HUDEP-2 (cell line): Measurements from ENCODE around the gene LRRC38.
"Not testable (repeated sequence)": the region's sequence is repeated elsewhere in the genome, so short reads cannot be mapped to it uniquely, and the experiment has no call there.

Source experiments
- DNase-seq, 76 experiments: peaks; one replicate each; lab custom pipeline; 2025; ENCODE audit not compliant: unreplicated experiment in 76 of 76; lab: John Stamatoyannopoulos, UW

LRRC38 gene, protein sequence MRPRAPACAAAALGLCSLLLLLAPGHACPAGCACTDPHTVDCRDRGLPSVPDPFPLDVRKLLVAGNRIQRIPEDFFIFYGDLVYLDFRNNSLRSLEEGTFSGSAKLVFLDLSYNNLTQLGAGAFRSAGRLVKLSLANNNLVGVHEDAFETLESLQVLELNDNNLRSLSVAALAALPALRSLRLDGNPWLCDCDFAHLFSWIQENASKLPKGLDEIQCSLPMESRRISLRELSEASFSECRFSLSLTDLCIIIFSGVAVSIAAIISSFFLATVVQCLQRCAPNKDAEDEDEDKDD

DNA sequence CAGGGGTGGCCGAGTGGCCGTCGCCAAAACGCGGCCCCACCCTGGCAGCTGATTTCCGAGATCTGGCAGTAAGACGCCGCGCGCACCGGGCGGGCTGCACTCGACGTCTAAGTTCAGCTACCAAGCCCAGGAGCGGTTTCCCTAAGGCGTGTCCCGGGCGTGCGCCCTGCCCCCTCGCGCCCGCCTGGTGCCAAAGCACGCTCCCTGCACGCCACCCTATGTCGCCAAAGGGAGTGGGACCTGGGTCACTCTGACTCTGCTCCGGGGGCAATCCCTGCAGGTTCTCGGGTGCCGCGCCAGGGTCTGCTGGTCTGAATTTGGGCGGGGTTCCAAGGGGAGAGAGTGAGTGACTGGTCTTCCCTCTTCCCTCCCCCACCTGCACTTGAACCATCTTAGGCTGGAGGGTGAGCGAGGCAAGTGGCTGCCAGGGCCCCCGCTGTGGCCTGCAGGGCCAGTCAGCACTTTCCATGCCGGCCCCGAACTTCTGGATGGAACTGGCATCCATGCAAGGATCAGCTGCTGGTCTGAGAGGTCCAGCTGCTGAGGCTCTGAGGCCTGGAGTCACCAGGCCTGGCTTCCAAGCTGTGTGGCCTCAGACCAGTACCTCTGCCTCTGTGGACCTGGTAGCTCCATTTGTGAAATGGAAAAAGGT, at the start of gene LRRC38:
TSS of gene LRRC38 (minus strand) at position 109 of the 652 bp plus-strand sequence. CDS start 410 bp downstream, outside the sequence.
- peak in 33 of 76 experiments; percentile 1 to 39 (median 10) for DNase-seq

DNA sequence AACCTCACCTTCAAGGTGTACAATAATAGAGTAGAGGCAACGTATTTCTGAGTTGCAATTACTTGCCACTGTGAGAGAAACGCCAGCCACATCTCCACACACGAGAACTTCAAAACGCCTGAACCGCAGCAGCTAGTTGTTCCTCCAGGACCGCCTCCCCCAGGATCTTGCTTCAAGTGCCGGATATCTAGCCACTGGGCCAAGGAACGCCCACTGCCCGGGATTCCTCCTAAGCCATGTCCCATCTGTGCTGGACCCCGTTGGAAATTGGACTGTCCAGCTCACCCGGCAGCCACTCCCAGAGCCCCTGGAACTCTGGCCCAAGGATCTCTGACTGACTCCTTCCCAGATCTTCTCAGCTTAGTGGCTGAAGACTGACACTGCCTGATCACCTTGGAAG, 49.2 kb upstream of the LRRC38 start:
- not testable (repeated sequence) for DNase-seq

DNA sequence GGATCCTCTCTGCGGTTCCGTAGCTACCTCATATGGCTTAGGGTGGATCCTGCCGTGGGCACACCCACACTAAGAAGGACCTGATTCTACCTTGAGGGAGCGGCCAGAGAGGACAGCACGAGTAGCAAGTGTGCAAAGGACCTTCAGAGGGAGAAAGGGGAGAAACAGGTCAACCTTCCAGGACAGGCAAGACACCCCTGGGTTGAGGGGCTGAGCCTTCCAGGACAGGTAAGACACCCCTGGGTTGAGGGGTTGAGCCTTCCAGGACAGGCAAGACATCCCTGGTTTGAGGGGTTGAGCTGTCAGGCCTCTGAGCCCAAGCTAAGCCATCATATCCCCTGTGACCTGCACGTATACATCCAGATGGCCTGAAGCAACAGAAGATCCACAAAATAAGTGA, 46.7 kb upstream of the LRRC38 start:
- DNase-seq, result no peak

DNA sequence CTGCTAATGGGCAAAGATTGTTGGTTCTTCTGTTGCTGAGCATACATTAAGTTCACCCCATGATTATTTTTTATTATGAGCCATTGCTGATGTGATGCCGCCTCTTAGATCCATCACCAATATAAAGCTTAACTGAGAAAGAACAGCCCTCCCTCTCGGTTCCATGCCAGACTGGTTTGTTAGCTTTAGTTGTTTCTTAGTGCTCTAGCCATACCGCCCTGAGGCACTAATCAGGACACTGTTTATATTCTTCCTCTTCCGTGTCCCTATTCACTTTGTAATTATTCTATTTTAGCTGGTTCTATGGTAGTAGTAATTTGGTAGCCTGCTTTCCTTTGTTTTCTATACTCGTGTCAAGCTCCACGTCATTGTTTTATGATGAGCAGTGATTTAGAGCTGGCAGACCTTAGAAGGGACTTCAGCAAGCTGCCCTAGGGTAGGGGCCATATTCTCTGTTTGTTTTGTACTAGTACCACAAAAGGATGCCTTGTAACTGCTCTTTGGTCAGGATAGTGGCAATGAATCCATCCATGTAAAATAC, 42.5 kb upstream of the LRRC38 start:
- DNase-seq, result no peak

DNA sequence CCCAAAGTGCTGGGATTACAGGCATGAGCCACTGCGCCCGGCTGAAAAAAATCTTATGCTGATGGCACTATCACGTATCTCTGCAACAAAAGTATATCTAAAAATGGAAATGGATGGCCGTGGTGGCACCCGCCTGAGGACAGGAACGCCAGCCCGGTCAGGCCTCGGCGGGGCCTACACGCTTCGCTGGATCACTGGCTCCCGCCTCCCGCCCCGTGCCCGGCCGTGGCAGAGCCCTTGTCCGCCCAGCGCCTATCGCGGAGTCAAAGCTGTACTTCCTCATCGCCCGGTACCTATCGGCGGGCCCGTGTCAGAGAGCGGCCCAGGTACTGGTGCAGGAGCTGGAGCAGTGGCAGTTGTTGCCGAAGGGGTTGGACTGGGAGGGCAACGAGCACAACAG, 41.0 kb upstream of the LRRC38 start:
- no peak for DNase-seq

DNA sequence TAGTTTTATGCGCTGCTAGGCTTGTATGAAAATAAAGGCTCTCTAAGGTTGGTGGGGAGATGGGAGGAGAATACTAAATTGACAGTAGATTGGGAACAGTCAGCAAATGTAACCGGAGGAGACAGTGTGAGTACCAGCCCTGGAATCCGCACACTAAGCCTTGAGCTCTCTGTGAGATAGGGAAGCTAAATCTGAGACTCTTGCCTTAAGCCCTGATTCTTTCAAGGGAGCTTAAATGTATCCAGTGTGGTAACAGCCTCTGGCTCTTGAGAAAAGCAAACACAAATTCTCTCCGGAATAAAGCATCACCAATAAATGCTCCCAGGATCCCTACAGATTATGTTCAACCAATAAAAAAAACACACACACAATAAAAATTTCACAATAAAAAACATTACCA, 36.9 kb upstream of the LRRC38 start:
- no peak for DNase-seq

DNA sequence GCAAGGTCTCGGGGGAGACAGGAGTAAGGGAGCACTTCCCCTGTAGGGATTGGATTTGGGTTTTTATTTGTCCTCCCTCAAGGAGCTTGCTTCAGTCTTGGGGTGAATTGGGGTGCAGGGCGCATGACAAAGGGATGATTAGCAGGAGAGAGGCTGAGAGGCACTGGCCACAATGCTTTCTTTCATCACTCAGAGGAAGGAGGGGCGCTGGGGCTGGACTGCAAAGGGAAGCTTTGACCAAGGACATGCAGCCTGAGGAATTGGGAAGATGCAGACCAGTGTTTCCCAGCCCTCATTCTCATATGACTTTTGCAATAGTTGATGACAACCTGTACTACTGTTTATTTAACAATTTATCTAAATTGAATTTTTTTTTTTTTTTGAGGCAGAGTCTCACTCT, 35.7 kb upstream of the LRRC38 start:
- DNase-seq, result no peak

DNA sequence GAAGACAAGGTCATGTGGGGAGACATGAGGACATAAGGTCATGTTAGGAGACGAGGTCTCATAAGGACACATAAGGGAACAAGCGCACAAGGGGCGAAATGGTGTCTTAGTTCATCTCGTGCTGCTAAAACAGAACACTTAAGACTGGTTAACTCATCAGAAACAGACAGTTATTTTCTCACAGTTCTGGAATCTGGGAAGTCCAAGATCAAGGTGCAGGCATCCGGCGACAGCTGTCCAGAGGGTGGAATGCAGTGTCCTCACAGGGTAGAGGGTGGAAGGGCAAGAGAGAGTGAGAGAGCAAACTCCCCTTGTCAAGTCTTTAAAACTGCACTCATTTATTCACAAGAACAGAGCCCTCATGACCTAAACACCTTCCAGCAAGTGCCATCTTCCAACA, 35.2 kb upstream of the LRRC38 start:
- no peak for DNase-seq

DNA sequence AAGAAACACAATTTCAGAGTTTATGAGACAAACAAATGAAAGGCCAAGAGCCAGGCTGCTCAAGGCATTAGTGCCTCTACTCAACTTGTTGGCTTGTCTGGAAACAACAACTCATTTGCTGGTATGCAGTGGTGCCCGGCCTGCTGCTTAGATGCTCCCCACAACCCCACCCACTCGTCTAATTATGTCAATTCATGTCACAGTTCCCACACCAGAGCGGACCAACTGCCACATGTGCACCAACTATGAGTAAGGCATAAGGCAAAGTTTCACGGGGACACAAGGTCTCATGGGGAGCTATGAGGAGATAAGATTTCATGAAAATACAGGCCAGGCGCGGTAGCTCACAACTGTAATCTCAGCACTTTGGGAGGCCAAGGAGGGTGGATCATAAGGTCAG, 34.5 kb upstream of the LRRC38 start:
- no peak for DNase-seq

DNA sequence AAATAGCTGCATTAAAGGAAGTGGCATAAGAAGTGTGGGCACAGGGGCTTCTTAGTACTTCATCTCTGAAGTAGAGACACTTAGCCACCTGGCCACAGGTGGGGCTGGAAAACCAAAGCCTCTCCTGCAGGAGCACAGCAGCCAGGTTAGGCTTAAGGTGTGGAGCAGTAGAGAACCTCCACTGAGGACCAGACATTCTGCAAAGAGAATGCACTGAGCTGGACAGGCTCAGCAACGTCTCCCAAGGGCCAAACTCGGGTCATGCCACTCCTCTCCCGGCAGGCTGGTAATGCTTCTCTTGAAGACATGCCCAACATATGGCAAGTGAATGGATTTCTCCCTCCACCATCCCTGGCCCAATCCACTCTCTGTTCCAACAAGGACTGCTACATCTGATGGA, 33.0 kb upstream of the LRRC38 start:
- DNase-seq, result no peak

DNA sequence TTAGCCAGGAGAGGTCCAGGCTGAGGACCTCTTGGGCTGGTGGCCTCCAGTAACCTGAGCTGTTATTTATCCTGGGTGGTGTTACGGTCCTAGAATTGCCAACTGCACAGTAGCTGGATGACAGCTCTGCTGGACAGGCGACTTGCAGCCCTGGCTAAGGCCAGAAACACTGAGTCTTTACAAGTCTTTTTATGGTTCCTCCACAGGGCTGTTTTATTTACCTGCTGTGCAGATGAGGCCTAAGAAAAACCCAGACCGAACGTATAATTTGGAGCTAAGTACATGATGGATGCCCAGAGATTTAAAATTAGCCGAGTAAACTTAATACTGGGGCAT, 30.4 kb upstream of the LRRC38 start:
- no peak for DNase-seq

DNA sequence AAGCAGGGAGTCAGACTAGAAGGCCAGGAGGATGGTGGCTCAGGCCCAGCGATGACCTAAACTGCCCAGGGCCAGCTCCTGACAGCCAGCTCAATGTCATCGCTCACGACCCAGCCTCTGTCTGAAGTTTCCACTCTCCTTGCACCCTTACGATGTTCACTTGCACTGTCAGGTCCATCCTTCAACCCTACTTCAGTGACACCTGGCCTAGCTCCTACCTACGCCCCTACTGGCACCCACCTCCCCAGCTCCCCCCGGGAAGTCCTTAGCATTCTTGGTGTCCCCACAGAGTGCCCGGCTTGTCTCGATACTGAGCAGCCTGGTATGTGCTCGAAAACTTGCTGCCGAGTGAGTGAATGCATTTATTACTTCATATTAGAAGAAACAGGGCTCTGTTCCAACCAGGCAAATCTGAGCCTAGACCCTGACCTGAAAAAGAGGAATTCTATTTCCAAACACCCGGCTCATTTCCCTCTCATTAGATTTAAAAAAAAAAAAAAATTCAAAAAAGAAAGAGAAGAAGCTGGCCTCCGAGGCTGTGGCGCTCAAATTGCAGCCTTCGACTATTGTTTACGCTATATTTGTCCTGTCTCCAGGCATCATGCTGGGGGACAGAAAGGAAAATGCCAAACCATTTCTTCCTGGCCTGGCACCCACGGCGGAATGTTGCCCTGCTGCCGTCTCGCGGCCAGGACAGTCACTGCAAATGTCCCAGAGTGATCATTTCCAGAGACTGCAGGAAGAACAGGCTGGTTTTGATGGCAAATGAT, 29.8 kb upstream of the LRRC38 start:
- peak in 7 of 76 experiments; percentile 1 to 13 (median 9) for DNase-seq

DNA sequence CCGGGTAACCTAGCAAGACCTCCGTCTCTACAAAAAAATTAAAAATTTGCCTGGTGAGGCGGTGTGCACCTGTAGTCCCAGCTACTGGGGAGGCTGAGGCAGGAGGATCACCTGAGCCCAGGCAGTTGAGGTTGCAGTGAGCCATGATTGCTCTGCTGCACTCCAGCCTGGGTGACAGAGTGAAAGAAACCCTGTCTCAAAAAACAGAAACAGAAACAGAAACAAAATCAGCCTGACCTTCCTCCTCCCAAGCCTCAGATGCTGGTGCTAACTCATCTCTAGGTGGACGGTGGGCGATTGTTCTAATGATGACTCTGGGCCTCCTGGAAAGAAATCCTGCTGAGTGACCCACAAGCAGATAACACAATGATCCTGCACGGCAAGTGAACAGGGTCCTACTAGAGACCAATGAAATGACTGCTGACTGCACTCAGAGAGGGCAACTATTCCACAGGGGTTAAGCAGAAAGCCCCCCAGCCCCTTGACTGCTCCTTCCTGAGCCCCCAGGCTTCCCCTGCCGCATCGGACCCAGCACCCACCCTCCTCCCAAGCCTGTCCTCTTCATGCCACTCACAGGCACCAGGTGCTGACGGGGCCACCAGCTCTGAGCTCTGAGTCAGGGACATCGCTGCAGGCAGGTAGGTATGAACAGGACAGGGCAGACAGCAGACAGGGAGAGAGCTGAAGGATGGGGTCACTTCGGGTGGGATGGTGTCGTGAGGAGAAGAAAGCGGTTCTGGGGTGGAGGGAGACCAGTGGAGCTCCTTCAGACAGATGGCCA, 27.8 kb upstream of the LRRC38 start:
- DNase-seq, result no peak

DNA sequence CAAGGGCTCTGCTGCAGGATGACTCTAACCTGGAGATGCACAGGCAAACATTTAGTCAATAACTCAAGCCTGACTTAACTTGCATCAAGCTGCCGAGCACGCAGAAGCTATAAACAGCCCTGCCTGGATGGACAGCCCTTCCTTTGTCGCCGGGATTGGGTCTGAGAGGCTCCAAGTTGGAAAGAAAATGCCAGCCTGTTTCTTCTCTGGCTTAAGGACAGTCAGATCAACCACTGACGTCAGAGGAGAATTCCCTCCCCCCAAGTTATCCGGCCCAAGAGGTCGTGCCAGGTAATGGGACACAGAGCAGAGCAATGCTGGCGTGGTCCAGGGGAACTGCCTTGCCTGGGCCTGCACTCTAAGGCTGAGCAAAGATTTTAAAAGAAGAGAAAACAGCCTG, 27.1 kb upstream of the LRRC38 start:
- no peak for DNase-seq

DNA sequence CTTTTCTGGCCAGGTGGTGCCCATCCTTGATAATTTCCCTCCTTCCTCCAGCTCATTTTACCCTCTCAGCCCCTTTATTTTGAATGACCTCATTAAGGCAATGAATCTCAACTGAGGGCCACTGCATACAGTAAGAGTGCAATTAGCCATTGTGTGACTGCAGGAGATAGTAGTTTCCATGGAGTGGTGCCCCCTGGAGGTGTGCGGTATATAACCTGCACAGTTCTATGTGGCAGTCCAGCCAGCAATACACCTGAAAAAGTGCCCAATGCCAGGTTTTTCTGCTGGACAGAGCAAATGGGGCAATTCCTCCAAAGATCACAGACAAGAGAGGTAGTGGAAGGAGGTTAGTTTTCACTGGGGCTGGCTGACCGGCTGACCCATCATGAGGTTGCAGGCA, 25.9 kb upstream of the LRRC38 start:
- no peak for DNase-seq

DNA sequence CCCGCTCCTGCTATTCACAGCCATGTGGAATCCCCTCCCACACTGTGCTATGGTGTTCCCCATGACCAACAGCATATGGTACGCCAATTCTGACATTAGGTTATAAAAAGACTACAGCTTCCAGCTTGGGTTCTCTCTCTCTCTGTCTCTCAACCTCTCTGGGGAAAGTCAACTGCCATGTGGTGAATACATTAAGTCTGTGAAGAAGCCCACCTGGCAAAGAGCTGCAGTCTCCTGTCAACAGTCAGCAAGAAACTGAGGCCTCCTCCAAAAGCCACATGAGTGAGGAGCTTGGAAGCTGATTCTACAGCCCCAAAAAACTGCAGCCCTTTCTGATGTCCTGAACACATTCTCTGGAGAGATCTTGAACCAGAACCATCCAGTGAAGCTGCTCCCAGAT, 25.0 kb upstream of the LRRC38 start:
- no peak for DNase-seq

DNA sequence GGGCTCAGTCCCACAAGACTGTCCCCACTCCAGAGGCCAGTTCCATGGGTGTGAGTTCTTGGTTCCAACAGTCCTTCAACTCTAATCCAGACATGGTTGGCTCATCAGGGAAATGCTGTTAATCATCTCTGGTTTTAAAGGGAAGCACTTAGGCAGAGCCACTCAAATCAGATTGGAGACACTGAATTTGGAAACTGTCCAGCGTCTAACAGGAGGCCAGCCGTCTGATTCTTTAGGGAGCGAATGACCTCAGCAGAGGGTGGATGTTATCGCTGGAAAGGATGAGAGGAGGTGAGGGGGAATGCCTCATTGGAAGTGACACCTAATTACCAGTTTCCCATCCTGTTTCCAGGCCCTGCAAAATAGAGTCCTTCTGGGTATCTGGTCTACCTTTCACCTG, 22.8 kb upstream of the LRRC38 start:
- DNase-seq, result no peak

DNA sequence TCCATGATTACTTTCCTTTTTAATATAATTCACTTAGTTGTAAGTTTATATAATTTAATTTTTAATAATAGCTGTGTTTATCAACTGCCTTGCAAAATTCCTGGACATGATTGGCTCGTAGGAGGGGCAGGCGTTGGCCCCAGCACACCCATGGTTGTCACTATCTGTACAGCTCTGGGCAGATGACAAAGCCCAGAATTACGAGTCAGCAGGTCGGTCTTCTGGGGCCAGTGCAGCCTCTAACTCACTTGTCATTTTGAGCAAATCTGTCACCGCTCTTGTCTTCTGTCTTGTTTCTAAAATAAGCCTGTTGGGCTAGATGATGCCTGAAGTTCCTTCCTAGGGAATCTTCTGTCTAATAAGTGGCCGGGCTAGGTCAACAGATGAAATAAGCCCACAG, 21.4 kb upstream of the LRRC38 start:
- DNase-seq, result no peak

DNA sequence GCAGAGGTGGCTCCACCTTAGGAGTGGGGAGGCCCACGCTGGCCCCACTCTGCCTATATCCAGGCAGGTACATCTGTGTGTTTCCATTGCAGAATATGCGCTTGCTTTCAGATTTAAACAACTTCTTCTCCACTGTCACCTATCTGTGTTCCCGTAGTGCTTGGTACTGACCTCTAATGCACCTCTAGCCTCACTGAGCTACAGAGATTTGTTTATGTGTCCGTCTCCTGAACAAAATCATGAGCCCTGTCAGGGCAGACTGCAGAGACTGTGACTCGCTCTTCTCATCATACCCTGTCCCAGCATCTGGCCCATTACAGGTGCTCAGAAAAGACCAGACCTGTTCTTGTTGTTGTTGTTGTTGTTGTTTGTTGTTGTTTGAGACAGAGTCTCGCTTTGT, 14.5 kb upstream of the LRRC38 start:
- no peak for DNase-seq

DNA sequence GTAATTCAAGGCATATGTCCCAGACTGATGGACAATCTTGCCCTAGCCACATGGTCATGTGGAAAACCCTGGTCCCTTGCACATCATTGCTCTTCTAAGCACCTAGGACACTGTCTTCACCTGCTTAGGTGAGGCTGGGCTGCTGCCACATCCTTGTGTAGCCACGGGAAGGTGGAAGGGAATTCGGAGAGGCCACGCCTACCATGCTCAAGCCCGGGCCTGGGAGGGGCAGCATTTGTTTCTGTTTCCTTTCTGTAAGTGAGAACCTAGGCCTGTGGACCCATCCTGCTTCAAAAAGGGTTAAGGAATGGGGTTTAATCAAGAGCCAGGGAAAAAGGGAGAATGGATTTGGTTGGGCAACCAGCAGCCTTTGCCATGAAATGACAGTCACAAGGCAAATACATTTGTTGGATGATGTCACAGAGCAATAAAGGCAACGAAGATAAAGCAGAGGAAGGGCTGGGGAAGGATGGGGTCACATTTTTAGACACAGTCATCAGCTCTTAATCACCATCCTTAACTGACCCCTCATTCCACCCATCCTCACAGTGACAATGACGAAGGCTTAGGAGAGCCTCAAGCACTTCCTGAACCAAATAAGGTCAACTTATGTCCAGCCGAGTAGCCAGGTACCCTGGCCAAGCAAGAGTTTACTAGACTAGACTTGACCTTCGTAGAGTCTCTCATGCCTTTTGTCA, 10.1 kb upstream of the LRRC38 start:
- no peak for DNase-seq
